Right renal pelvis (tissue), 4 donors: ENCODE data around the gene RASGEF1B. TPM values are rescaled to one million over a fixed set of nuclear protein-coding genes. Genes with fewer than 3 reads are reported as not detected.

Experiments
- DNase-seq, 4 donors: peaks; one replicate each; pipeline ENCODE4 v3.0.0-alpha.2; 2013; ENCODE audit warnings: low read depth in 4 of 4, low spot score in 3 of 4, missing footprints in 1 of 4
- polyA plus RNA-seq, 4 donors: library from polyadenylated mRNA; unstranded; fragments of 120-200 nt; gene quantifications; one replicate each; pipeline ENCODE4 v1.2.1, GENCODE V29; 2013; ENCODE audit not compliant: insufficient read length in 4 of 4

The RASGEF1B gene
- polyA plus RNA-seq, 4 donors: 11.6 to 14.1 (median 12.6) TPM

GRCh38 chr4:81405900-81406401 is 65.8 kb downstream of the RASGEF1B start:
- peak; percentile 67 to 78 (median 72) for DNase-seq

DNA sequence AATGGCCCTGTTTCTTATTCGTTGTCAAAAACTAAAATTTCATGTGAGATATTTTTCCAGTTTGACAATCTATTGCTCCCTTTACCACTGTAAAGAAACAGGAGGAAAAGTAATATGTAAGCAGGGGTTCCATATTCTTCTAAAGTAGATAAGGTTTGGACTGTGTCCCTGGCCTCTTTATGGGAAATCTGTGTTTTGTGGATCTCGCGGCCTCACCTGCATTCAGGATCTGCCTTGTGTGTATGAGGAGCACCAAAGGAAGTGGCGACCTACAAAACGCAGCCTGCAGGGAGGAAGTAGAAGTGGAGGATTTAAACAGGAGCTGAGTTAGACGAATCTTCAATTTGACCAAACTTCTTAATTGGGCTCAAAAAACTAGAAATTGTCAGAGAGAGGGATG is 67.0 kb downstream of the RASGEF1B start:
- no peak for DNase-seq

- no peak for DNase-seq
These were observed 67.4 kb downstream of the RASGEF1B start for GRCh38 chr4:81404294-81404693.

- DNase-seq: no peak
These were observed 72.2 kb downstream of the RASGEF1B start for GRCh38 chr4:81399306-81400086.

DNA sequence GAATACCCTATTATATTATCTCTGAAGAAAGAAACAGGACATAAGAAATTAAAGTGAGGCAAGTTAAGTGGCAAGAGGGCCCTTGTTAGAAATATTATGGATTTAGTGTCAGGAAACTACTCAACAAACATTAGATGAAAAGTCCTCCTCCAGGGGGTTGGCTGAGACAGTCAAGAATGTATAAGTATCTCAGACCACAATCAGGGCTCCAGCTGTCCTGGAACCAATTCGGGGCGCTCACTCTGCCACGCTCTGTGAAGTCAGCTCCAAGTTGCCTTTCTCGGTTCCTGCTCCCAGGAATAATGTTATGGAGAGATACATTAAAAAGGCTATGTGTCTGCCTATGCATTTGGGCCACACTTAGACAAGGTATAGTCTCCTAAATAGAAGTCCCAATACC is 73.3 kb downstream of the RASGEF1B start:
- DNase-seq: no peak

DNA sequence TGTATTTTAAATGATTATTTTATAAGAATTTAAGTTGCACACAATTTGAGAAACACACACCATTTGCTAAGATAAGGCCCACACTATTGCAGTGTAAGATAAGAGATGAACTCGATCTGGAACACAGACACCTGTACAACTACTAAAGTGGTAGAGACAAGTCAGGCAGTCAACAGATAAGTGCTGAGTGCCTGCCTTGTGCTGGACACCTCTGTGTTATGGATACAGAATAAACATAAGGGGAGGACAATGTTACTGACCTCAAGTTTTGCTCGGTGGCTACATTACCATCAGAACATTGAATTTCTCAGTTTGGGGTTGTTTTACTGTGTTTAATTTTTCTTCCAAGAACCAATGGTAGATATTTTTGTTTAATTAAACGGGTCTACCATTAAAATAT is 74.1 kb downstream of the RASGEF1B start:
- no peak for DNase-seq

DNA sequence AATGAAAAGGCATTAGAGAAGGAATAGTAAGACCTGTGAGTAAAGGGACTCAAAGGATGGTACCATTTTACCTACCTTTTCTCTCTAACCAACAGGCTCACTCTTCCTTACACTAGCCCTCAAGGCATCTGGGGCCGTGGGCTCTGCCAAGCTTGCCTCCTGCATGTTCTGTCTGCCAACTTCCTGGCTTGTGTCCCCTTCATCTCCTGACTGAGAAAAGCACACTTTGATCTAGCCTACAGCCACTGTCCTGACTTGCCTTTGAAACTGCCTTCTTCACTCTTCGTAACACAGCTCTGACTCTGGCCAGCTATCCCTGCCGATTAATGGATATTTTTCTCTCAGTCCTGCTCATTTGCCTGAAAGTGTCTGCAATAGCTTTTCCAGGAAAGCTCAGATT is 76.5 kb downstream of the RASGEF1B start:
- no peak for DNase-seq

- DNase-seq: no peak
These were observed 79.5 kb downstream of the RASGEF1B start for GRCh38 chr4:81392164-81392563.

DNA sequence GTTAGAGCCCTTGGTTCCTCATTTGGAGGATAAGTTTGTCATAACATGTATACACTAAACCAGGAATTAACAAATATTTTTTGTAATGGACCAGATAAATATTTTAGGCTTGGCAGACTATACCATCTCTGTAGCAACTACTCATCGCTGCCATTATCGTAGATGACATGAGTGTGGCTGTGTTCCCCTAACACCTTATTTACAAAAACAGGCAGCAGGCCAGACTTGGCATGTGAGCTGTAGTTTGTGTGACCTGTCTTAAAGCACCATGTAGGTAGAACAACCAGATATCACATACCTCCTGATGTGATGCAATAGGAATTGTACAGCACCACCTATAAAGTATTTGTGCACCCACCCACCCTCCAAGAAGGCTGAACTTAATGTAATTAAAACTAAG is 82.0 kb downstream of the RASGEF1B start:
- no peak for DNase-seq

- DNase-seq: no peak
These were observed 91.3 kb downstream of the RASGEF1B start for GRCh38 chr4:81380437-81380836.

GRCh38 chr4:81378386-81378785 is 93.3 kb downstream of the RASGEF1B start:
- DNase-seq: no peak

DNA sequence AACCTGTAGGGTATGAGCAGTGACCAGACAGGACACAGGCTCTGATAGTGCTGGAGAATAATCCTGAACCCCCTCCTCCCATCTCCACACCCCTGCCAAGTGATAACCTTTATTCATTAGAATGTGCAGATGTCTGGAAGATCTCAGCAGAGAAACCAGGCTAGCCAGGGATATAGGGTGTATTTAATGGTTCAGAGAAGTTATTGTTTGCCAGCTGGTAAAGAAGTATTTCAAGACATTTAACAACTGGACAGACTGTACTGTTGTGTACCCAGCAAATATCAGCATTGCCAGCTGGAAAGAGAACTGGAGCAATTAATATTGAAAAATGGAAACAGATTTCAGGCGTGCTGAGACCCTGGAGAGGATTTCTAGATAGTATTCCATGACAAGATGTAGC is 94.5 kb downstream of the RASGEF1B start:
- DNase-seq: no peak

DNA sequence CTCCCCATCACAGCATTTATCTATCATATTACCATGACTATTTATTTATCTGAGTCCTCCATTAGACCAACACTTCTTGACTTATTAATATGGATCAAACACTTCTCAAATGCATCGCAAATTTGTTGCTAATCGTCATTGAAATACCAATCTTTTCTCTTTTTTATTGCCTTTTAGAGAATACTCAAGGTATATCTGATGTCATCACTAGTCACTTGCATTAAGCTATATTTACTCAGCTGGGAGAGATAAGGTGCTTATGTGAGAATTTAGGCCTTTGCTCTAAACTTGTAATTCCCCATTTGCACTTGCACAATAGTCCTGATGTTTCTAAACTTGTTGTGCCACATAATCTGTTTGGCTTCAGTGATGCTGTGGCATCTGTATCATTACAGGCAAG is 95.0 kb downstream of the RASGEF1B start:
- no peak for DNase-seq
